Measurements from ENCODE around the gene XRN2. TPM values are rescaled to one million over a fixed set of nuclear protein-coding genes. Genes with fewer than 3 reads are reported as not detected.
A peak's percentile ranks its signal among the peaks of the same experiment; 100 is the strongest.
"Not testable (repeated sequence)": the region's sequence is repeated elsewhere in the genome, so short reads cannot be mapped to it uniquely, and the experiment has no call there.

XRN2 gene
- total RNA-seq, 2 experiments from 2014 or later = 52.5 to 69.9 TPM

GRCh38 chr20:21397341-21398108 is 94.4 kb downstream of the XRN2 start, which contains the start of gene NKX2-4:
NKX2-4 (minus strand) TSS chr20:21397526; CDS start chr20:21397399, 127 bp downstream.
- H3K4me3 Mint-ChIP-seq = peak within 1 kb of the TSS; percentile 49
- peaks cover 3% of the 10 kb centered on the region for H3K36me3 Mint-ChIP-seq
- CTCF ChIA-PET = no interaction called here
- H3K27me3 Mint-ChIP-seq = peaks cover 79% of the 10 kb centered on the region
- H3K9me3 Mint-ChIP-seq (ENCODE audit: low read depth) = no peaks in the 10 kb centered on the region
- peak within 1 kb of the TSS; percentile 59 for H3K27ac Mint-ChIP-seq
- H3K4me1 Mint-ChIP-seq = peaks cover 16% of the 10 kb centered on the region
- ATAC-seq (no peak), DNase-seq (no peak)

- ATAC-seq (no peak), DNase-seq (no peak)
- Mint-ChIP-seq H3K36me3 (peaks cover 3% of the 10 kb centered on the region), H3K9me3 (ENCODE audit: low read depth) (no peaks in the 10 kb centered on the region), H3K4me1 (peaks cover 12% of the 10 kb centered on the region), H3K27ac (peak overlapping the region; percentile 59), H3K4me3 (no peak overlapping the region), H3K27me3 (peaks cover 77% of the 10 kb centered on the region)
- CTCF ChIA-PET = no interaction called here
These were observed 95.2 kb downstream of the XRN2 start for GRCh38 chr20:21398109-21399004.

GRCh38 chr20:21399005-21399475 is 95.9 kb downstream of the XRN2 start:
- H3K27ac Mint-ChIP-seq = no peak overlapping the region
- CTCF ChIA-PET = no interaction called here
- H3K36me3 Mint-ChIP-seq = peaks cover 3% of the 10 kb centered on the region
- H3K9me3 Mint-ChIP-seq (ENCODE audit: low read depth) = no peaks in the 10 kb centered on the region
- ATAC-seq (no peak), DNase-seq (no peak)
- peaks cover 76% of the 10 kb centered on the region for H3K27me3 Mint-ChIP-seq
- H3K4me3 Mint-ChIP-seq = no peak overlapping the region
- peaks cover 12% of the 10 kb centered on the region for H3K4me1 Mint-ChIP-seq

GRCh38 chr20:21411725-21412124 is 108.6 kb downstream of the XRN2 start:
- Mint-ChIP-seq H3K4me1 (peaks cover 3% of the 10 kb centered on the region), H3K36me3 (peaks cover 1% of the 10 kb centered on the region), H3K27me3 (peaks cover 53% of the 10 kb centered on the region), H3K27ac (no peak overlapping the region), H3K4me3 (no peak overlapping the region), H3K9me3 (ENCODE audit: low read depth) (peaks cover 2% of the 10 kb centered on the region)
- DNase-seq (no peak), ATAC-seq (no peak)
- CTCF ChIA-PET = no interaction called here

- H3K4me1 Mint-ChIP-seq; H3K27ac Mint-ChIP-seq; CTCF ChIA-PET; DNase-seq; H3K9me3 Mint-ChIP-seq (ENCODE audit: low read depth); H3K36me3 Mint-ChIP-seq; H3K4me3 Mint-ChIP-seq; ATAC-seq: not testable (repeated sequence)
- peaks cover 50% of the 10 kb centered on the region for H3K27me3 Mint-ChIP-seq
These were observed 110.9 kb downstream of the XRN2 start for GRCh38 chr20:21413996-21414395.

GRCh38 chr20:21419147-21419546 is 116.0 kb downstream of the XRN2 start:
- H3K4me1 Mint-ChIP-seq; H3K36me3 Mint-ChIP-seq; DNase-seq; ATAC-seq; H3K9me3 Mint-ChIP-seq (ENCODE audit: low read depth); H3K27ac Mint-ChIP-seq; CTCF ChIA-PET; H3K4me3 Mint-ChIP-seq: not testable (repeated sequence)
- peaks cover 22% of the 10 kb centered on the region for H3K27me3 Mint-ChIP-seq

- CTCF ChIA-PET = no interaction called here
- Mint-ChIP-seq H3K27me3 (peaks cover 4% of the 10 kb centered on the region), H3K9me3 (ENCODE audit: low read depth) (peaks cover 8% of the 10 kb centered on the region), H3K27ac (no peak overlapping the region), H3K36me3 (peaks cover 2% of the 10 kb centered on the region), H3K4me1 (no peaks in the 10 kb centered on the region), H3K4me3 (no peak overlapping the region)
- DNase-seq (no peak), ATAC-seq (no peak)
These were observed 118.6 kb downstream of the XRN2 start for GRCh38 chr20:21421601-21422236.

GRCh38 chr20:21423712-21424111 is 120.6 kb downstream of the XRN2 start:
- DNase-seq; CTCF ChIA-PET; H3K4me3 Mint-ChIP-seq; H3K4me1 Mint-ChIP-seq; H3K9me3 Mint-ChIP-seq (ENCODE audit: low read depth); ATAC-seq; H3K27me3 Mint-ChIP-seq; H3K36me3 Mint-ChIP-seq; H3K27ac Mint-ChIP-seq: not testable (repeated sequence)

- CTCF ChIA-PET = interaction anchor here (1.3 kb wide), 1 partner anchor 80 kb away, joined by 3 read pairs; no protein-coding TSS in a partner anchor
- Mint-ChIP-seq H3K27ac (no peak overlapping the region), H3K4me3 (no peak overlapping the region), H3K27me3 (peaks cover 6% of the 10 kb centered on the region), H3K4me1 (no peaks in the 10 kb centered on the region), H3K36me3 (no peaks in the 10 kb centered on the region), H3K9me3 (ENCODE audit: low read depth) (peaks cover 8% of the 10 kb centered on the region)
- no peak for DNase-seq
- no peak for ATAC-seq
These were observed 121.7 kb downstream of the XRN2 start for GRCh38 chr20:21424846-21425245.

- Mint-ChIP-seq H3K27ac (no peak overlapping the region), H3K36me3 (no peaks in the 10 kb centered on the region), H3K4me1 (no peaks in the 10 kb centered on the region), H3K27me3 (peaks cover 18% of the 10 kb centered on the region), H3K4me3 (no peak overlapping the region), H3K9me3 (ENCODE audit: low read depth) (peaks cover 5% of the 10 kb centered on the region)
- DNase-seq (no peak), ATAC-seq (no peak)
- CTCF ChIA-PET = no interaction called here
These were observed 126.9 kb downstream of the XRN2 start for GRCh38 chr20:21430020-21430419.

- ATAC-seq = no peak
- H3K36me3 Mint-ChIP-seq = no peaks in the 10 kb centered on the region
- H3K27ac Mint-ChIP-seq = no peak overlapping the region
- no peaks in the 10 kb centered on the region for H3K4me1 Mint-ChIP-seq
- CTCF ChIA-PET = interaction anchor here (1.2 kb wide), 1 partner anchor 197 kb away, joined by 3 read pairs; no protein-coding TSS in a partner anchor
- H3K9me3 Mint-ChIP-seq (ENCODE audit: low read depth) = no peaks in the 10 kb centered on the region
- no peak for DNase-seq
- H3K27me3 Mint-ChIP-seq = peaks cover 31% of the 10 kb centered on the region
- H3K4me3 Mint-ChIP-seq = no peak overlapping the region
These were observed 129.8 kb downstream of the XRN2 start for GRCh38 chr20:21432911-21433310.

- H3K36me3 Mint-ChIP-seq = no peaks in the 10 kb centered on the region
- ATAC-seq (no peak), DNase-seq (no peak)
- H3K27me3 Mint-ChIP-seq = peaks cover 28% of the 10 kb centered on the region
- CTCF ChIA-PET = interaction anchor here (1.2 kb wide), 1 partner anchor 197 kb away, joined by 3 read pairs; no protein-coding TSS in a partner anchor
- H3K4me3 Mint-ChIP-seq = no peak overlapping the region
- H3K4me1 Mint-ChIP-seq = no peaks in the 10 kb centered on the region
- no peaks in the 10 kb centered on the region for H3K9me3 Mint-ChIP-seq (ENCODE audit: low read depth)
- H3K27ac Mint-ChIP-seq = no peak overlapping the region
These were observed 130.3 kb downstream of the XRN2 start for GRCh38 chr20:21433329-21433890.

GRCh38 chr20:21435576-21435975 is 132.4 kb downstream of the XRN2 start:
- peaks cover 27% of the 10 kb centered on the region for H3K27me3 Mint-ChIP-seq
- DNase-seq (no peak), ATAC-seq (no peak)
- no peak overlapping the region for H3K27ac Mint-ChIP-seq
- CTCF ChIA-PET = no interaction called here
- H3K4me1 Mint-ChIP-seq = no peaks in the 10 kb centered on the region
- H3K4me3 Mint-ChIP-seq = no peak overlapping the region
- H3K9me3 Mint-ChIP-seq (ENCODE audit: low read depth) = no peaks in the 10 kb centered on the region
- H3K36me3 Mint-ChIP-seq = no peaks in the 10 kb centered on the region

All from activated CD8-positive, alpha-beta memory T cell treated with anti-CD3 and anti-CD28 coated beads, Interleukin-2, amount 10 ng/mL, durations not matched to agents 7 days and 5 days (primary cell).